ENCODE data around the gene OGDH.

DNA sequence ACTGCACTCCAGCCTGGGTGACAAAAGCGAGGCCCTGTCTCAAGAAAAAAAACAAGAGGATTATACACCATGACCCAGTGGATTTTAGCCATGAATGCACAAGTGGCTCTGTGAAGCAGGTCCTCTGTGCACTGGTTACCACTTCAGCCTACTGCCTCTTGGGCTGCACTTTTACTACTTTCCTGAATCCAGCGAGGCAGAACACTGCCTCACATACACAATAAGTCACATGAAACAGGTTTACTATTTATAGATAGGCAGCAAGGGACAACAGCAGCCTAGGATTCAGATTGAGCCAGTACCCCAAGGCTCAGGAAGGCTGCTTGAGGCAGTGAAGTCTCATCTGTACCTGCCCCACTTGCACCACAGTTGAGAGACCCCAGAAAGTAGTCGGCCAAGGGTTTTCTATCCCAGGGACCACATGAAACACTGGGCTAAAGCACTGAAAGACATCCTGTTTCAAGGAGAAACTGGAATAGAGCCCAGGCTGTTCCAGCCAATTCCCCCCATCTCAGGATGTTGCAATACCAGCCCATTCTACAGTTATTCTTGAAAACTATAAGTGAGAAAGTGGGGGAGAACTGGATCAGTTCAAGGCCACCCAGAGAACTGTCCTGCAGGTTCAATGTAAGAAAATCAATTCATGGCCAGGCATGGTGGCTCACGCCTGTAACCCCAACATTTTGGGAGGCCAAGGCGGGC, 10.3 kb upstream of the OGDH start:
- no peak for TF ChIP-seq TAF1 (IDR thresholded peaks at IDR 0.05; ENCODE audit: borderline replicate concordance, insufficient read depth, low read length)
- no peak for TF ChIP-seq POLR2AphosphoS5 (IDR thresholded peaks at IDR 0.05; ENCODE audit: low read depth, low read length)
- TF ChIP-seq, protein P1, sequence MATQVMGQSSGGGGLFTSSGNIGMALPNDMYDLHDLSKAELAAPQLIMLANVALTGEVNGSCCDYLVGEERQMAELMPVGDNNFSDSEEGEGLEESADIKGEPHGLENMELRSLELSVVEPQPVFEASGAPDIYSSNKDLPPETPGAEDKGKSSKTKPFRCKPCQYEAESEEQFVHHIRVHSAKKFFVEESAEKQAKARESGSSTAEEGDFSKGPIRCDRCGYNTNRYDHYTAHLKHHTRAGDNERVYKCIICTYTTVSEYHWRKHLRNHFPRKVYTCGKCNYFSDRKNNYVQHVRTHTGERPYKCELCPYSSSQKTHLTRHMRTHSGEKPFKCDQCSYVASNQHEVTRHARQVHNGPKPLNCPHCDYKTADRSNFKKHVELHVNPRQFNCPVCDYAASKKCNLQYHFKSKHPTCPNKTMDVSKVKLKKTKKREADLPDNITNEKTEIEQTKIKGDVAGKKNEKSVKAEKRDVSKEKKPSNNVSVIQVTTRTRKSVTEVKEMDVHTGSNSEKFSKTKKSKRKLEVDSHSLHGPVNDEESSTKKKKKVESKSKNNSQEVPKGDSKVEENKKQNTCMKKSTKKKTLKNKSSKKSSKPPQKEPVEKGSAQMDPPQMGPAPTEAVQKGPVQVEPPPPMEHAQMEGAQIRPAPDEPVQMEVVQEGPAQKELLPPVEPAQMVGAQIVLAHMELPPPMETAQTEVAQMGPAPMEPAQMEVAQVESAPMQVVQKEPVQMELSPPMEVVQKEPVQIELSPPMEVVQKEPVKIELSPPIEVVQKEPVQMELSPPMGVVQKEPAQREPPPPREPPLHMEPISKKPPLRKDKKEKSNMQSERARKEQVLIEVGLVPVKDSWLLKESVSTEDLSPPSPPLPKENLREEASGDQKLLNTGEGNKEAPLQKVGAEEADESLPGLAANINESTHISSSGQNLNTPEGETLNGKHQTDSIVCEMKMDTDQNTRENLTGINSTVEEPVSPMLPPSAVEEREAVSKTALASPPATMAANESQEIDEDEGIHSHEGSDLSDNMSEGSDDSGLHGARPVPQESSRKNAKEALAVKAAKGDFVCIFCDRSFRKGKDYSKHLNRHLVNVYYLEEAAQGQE (IDR thresholded peaks at IDR 0.05; ENCODE audit: insufficient read depth in 1 of 2, low read depth in 2 of 2, low read length in 2 of 2): no peak
- no peak for TF ChIP-seq SIN3A (IDR thresholded peaks at IDR 0.05; ENCODE audit: borderline replicate concordance, insufficient read depth, low read length)

Measured in PFSK-1 (cell line).